DOHH2 (cell line): ENCODE measurements around the gene SHROOM3.

ENCODE experiments used
- H3F3A ChIP-seq: fragments of 200-600 bp; sonication (generic), shearing (Covaris generic); 2 replicates; pipeline ENCODE4 v1.6.0; 2016; ENCODE audit warnings: antibody characterized with exemption, mild to moderate bottlenecking; ENCODE audit not compliant: control insufficient read depth, insufficient read depth
- H3K27ac ChIP-seq: fragments of 200-600 bp; sonication (generic); 2 replicates; pipeline ENCODE4 v1.5.1; 2014; ENCODE audit warnings: low read depth, mild to moderate bottlenecking, low read length, moderate library complexity
- H3K27me3 ChIP-seq: fragments of 200-600 bp; sonication (generic); 2 replicates; pipeline ENCODE4 v1.6.1; 2014; ENCODE audit warnings: mild to moderate bottlenecking, low read length, mixed read lengths; ENCODE audit not compliant: control insufficient read depth
- H3K36me3 ChIP-seq: fragments of 200-600 bp; sonication (generic); 2 replicates; pipeline ENCODE4 v1.6.1; 2014; ENCODE audit warnings: mild to moderate bottlenecking, low read length, moderate library complexity, mixed read lengths; ENCODE audit not compliant: control insufficient read depth
- H3K4me1 ChIP-seq: fragments of 200-600 bp; sonication (generic); 2 replicates; pipeline ENCODE4 v1.6.1; 2014; ENCODE audit warnings: mild to moderate bottlenecking, low read length, mixed read lengths; ENCODE audit not compliant: control insufficient read depth
- H3K4me2 ChIP-seq: fragments of 200-600 bp; sonication (generic); 2 replicates; pipeline ENCODE4 v1.6.0; 2014; ENCODE audit warnings: mild to moderate bottlenecking, low read length, moderate library complexity
- H3K4me3 ChIP-seq: fragments of 200-600 bp; sonication (generic); 2 replicates; pipeline ENCODE4 v1.5.1; 2014; ENCODE audit warnings: mild to moderate bottlenecking, low read length, mixed read lengths
- H3K79me2 ChIP-seq: fragments of 200-600 bp; sonication (generic); 2 replicates; pipeline ENCODE4 v1.6.1; 2014; ENCODE audit warnings: mild to moderate bottlenecking, low read length, mixed read lengths; ENCODE audit not compliant: control insufficient read depth
- H3K9me2 ChIP-seq: fragments of 200-600 bp; sonication (generic); replicated peaks from 2 replicates; pipeline ENCODE4 v1.6.1; 2014; ENCODE audit warnings: mild to moderate bottlenecking, low read length, mixed read lengths; ENCODE audit not compliant: control insufficient read depth
- H3K9me3 ChIP-seq: fragments of 200-600 bp; sonication (generic); 2 replicates; pipeline ENCODE4 v1.6.1; 2014; ENCODE audit warnings: antibody characterized with exemption, low read length, mixed read lengths; ENCODE audit not compliant: control insufficient read depth, insufficient read depth
- H4K20me1 ChIP-seq: fragments of 200-600 bp; sonication (generic); 2 replicates; pipeline ENCODE4 v1.6.0; 2014; ENCODE audit warnings: low read depth, mild to moderate bottlenecking, antibody characterized with exemption, low read length, moderate library complexity; ENCODE audit not compliant: control insufficient read depth, insufficient read depth
- EZH2phosphoT487 ChIP-seq: fragments of 200-600 bp; sonication (generic); IDR thresholded peaks from 2 replicates; pipeline ENCODE4 v1.6.1; 2017; ENCODE audit warnings: borderline replicate concordance, mild to moderate bottlenecking, antibody characterized with exemption, low read length, moderate library complexity, mixed read lengths
- TF ChIP-seq, protein P1 (sequence below): fragments of 200-600 bp; sonication (generic); IDR thresholded peaks from one replicate; pipeline ENCODE4 v1.5.1; 2014; ENCODE audit warnings: antibody characterized with exemption, mild to moderate bottlenecking, low read depth, low read length; ENCODE audit not compliant: poor library complexity, severe bottlenecking

Gene SHROOM3

DNA sequence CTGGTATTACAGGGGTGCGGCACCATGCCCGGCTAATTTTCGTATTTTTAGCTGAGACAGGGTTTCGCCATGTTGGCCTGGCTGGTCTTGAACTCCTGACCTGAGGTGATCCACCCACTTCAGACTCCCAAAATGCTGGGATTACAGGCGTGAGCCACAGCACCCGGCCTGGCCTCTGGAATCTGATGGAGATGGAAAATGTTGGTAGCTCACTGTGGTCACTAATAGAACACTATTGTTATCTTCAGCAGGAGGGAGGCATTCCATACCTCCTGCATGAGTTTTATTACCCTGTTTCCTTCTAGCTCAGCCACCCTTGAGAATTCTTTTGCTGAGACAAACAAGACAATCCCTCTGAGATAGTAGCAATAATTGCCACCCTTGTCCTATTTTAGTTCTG, 105.0 kb downstream of the SHROOM3 start:
- H3K4me2 ChIP-seq, result no peak overlapping the region
- no peaks in the 10 kb centered on the region for H3K9me3 ChIP-seq
- no peaks in the 10 kb centered on the region for H3K9me2 ChIP-seq
- no peak overlapping the region for H3K4me3 ChIP-seq
- no peaks in the 10 kb centered on the region for H3K4me1 ChIP-seq
- H3F3A ChIP-seq, result no peaks in the 10 kb centered on the region
- TF ChIP-seq EZH2phosphoT487, result no peak
- TF ChIP-seq, protein P1, sequence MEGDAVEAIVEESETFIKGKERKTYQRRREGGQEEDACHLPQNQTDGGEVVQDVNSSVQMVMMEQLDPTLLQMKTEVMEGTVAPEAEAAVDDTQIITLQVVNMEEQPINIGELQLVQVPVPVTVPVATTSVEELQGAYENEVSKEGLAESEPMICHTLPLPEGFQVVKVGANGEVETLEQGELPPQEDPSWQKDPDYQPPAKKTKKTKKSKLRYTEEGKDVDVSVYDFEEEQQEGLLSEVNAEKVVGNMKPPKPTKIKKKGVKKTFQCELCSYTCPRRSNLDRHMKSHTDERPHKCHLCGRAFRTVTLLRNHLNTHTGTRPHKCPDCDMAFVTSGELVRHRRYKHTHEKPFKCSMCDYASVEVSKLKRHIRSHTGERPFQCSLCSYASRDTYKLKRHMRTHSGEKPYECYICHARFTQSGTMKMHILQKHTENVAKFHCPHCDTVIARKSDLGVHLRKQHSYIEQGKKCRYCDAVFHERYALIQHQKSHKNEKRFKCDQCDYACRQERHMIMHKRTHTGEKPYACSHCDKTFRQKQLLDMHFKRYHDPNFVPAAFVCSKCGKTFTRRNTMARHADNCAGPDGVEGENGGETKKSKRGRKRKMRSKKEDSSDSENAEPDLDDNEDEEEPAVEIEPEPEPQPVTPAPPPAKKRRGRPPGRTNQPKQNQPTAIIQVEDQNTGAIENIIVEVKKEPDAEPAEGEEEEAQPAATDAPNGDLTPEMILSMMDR, result no peak
- no peaks in the 10 kb centered on the region for H3K79me2 ChIP-seq
- no peak overlapping the region for H3K27ac ChIP-seq
- no peaks in the 10 kb centered on the region for H3K36me3 ChIP-seq
- no peaks in the 10 kb centered on the region for H4K20me1 ChIP-seq
- H3K27me3 ChIP-seq, result no peaks in the 10 kb centered on the region

DNA sequence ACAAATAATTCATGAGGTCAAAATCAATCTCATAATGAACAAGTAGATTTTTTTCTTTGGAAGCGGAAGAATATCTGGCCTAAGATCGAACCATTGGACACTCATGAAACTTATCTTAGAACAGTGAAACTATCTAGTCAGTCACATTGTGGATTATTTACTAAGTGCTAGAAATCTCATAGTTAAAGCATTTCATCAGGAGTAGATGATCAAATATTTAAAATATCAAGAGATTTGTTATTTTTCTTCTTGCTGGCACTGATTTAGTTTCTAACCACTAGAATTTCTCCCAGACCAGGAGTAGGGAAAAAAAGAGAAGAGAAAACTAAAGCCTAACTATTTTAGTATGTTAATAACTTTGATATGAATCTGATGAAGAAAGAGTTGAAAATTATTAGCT, 105.5 kb downstream of the SHROOM3 start:
- Histone ChIP-seq H3K4me1 (no peaks in the 10 kb centered on the region), H3K4me3 (no peak overlapping the region), H3K36me3 (no peaks in the 10 kb centered on the region), H3K27ac (no peak overlapping the region), H4K20me1 (no peaks in the 10 kb centered on the region), H3K9me3 (no peaks in the 10 kb centered on the region), H3K9me2 (no peaks in the 10 kb centered on the region), H3K4me2 (no peak overlapping the region), H3K79me2 (no peaks in the 10 kb centered on the region), H3F3A (no peaks in the 10 kb centered on the region), H3K27me3 (no peaks in the 10 kb centered on the region)
- TF ChIP-seq, protein P1, result no peak
- no peak for TF ChIP-seq EZH2phosphoT487

DNA sequence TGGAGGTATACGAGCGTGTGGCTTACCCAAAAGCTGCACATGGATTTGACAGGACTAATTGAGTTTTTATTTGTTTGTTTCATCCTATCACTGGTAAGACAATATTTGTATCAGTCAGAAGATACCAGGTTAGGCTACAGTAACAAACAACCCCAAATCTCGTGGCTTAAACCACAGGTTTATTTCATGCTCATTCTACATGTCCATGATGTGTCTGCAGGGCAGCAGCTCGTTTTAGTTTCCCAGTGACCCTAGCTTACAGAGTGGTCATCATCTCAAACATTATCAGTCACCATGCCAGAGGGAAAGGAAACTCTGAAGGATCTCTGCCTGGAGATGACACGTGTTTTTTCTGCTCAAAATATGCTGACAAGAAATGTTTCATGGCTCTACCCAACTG, 108.3 kb downstream of the SHROOM3 start:
- H3K9me2 ChIP-seq, result no peaks in the 10 kb centered on the region
- no peaks in the 10 kb centered on the region for H3K36me3 ChIP-seq
- no peaks in the 10 kb centered on the region for H3K79me2 ChIP-seq
- no peaks in the 10 kb centered on the region for H3K9me3 ChIP-seq
- H3K27ac ChIP-seq, result no peak overlapping the region
- TF ChIP-seq EZH2phosphoT487, result no peak
- TF ChIP-seq, protein P1, result no peak
- H3F3A ChIP-seq, result no peaks in the 10 kb centered on the region
- H3K4me1 ChIP-seq, result no peaks in the 10 kb centered on the region
- H4K20me1 ChIP-seq, result no peaks in the 10 kb centered on the region
- H3K4me3 ChIP-seq, result no peak overlapping the region
- H3K27me3 ChIP-seq, result 0 out of 2 replicates have a peak, but pooled peaks cover 2% of the 10 kb centered on the region
- no peak overlapping the region for H3K4me2 ChIP-seq
